GM12873 (cell line): ENCODE results near the gene GPX8.

ENCODE experiments used
- TF ChIP-seq, protein P1 (sequence below): IDR thresholded peaks from 2 replicates; pipeline ENCODE4 v1.5.1; 2012; ENCODE audit warnings: low read depth, mild to moderate bottlenecking, moderate library complexity, low read length, control low read depth; ENCODE audit not compliant: insufficient read depth; ENCODE audit errors: missing control alignments

GPX8 gene, protein sequence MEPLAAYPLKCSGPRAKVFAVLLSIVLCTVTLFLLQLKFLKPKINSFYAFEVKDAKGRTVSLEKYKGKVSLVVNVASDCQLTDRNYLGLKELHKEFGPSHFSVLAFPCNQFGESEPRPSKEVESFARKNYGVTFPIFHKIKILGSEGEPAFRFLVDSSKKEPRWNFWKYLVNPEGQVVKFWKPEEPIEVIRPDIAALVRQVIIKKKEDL

GRCh38 chr5:55159763-55160492, at the start of gene GPX8:
Gene GPX8, plus strand, starts transcription at chr5:55160171. Its CDS starts 22 bp downstream, at chr5:55160193.
- TF ChIP-seq, protein P1, sequence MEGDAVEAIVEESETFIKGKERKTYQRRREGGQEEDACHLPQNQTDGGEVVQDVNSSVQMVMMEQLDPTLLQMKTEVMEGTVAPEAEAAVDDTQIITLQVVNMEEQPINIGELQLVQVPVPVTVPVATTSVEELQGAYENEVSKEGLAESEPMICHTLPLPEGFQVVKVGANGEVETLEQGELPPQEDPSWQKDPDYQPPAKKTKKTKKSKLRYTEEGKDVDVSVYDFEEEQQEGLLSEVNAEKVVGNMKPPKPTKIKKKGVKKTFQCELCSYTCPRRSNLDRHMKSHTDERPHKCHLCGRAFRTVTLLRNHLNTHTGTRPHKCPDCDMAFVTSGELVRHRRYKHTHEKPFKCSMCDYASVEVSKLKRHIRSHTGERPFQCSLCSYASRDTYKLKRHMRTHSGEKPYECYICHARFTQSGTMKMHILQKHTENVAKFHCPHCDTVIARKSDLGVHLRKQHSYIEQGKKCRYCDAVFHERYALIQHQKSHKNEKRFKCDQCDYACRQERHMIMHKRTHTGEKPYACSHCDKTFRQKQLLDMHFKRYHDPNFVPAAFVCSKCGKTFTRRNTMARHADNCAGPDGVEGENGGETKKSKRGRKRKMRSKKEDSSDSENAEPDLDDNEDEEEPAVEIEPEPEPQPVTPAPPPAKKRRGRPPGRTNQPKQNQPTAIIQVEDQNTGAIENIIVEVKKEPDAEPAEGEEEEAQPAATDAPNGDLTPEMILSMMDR = peak; percentile 16

GRCh38 chr5:55110217-55110616, 49.8 kb upstream of the GPX8 start:
- TF ChIP-seq, protein P1 = no peak

DNA sequence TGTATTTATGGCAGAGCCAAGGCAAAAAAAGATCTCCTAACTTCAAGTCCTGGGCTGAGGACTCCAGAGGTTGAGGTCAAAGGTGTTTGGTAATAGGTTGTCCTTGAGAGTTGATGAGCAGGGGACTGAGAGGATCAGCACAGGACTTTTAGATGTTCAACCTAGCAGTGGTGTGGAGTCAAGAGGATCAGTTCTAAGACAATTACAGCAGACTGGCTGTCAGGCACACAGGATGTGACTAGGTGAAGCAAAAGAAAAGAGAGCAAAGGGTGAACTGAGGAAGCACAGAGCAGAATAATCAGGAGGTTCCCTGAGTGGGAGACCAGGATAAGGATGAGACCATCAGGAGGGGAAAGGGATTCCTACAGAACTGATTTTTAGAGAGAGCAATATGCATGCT, 46.6 kb upstream of the GPX8 start:
- TF ChIP-seq, protein P1 = no peak

- TF ChIP-seq, protein P1 = no peak
Measured at GRCh38 chr5:55114061-55114460, 45.9 kb upstream of the GPX8 start.

DNA sequence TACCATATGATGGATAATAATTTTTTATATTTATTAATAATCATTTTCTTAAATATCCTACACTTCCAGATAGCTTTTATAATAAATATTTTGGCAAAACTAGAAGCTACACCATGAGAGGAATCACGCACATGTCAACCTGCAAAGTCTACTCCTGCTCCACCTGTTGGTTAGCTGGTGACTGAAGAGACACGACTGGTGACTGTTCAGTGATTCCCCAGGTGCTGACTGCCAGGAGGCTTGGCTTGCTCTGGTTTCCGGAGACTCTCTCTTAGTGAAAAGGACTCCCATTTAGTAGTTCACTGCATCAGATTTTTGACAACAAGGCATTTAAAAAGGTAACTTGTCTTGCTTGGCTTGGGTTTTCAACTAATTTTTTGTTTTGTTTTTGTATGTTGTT, 36.6 kb upstream of the GPX8 start:
- TF ChIP-seq, protein P1 = no peak

DNA sequence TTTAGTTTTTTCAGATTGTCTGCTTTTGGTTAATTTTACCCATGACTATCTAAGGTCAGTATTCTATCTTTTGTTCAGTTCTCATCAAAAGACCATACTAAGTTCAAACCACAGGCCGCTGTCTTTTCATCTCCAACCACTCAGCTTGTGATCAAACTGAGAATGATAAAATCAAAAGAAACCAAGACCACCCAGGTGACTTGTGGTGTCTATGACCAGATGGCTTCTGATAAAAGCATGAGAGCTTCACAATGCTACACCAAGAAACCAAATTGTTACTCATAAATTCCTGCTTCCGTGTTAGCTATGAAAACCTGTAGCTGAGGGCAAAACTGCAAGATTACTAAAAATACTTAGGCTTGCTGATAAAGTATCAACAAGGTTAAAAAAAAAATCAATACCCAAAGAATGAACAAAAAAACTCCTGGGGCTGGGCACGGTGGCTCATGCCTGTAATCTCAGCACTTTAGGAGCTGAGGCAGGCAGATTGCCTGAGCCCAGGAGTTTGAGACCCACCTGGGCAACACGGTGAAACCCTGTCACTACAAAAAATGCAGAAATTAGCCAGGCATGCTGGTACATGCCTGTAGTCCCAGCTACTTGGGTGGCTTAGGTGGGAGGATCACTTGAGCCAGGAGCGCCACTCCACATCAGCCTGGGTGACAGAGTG, 25.8 kb upstream of the GPX8 start:
- TF ChIP-seq, protein P1 = no peak

DNA sequence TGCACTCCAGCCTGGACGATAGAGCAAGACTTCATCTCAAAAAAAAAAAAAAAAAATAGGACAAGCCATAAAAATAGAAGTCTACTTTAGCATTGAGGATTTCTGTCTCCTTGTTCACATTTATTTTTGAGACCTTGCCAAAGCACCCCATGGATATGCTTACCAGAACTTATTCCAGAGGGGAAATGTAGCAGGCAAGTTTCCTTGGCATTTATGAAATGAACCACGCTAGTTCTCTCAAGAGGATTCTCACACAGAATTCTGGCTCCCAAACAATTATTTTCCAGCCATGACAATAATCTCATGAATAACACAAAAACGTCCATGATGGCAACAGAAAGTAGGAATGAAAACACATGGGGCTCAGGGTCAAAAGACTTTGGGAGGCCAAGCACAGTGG, 23.4 kb upstream of the GPX8 start:
- TF ChIP-seq, protein P1 = no peak
